WERI-Rb-1 (cell line): Measurements from ENCODE around the gene OR6C2.
"Not testable (repeated sequence)": the region's sequence is repeated elsewhere in the genome, so short reads cannot be mapped to it uniquely, and the experiment has no call there.

ENCODE experiments used
- DNase-seq: peaks from one replicate; pipeline ENCODE4 v3.0.0-alpha.2; 2020
- H3K27ac ChIP-seq: fragments of 250-450 bp; sonication (Bioruptor Pico); 2 replicates; pipeline ENCODE4 v1.5.1; 2020; ENCODE audit warnings: mild to moderate bottlenecking, moderate library complexity
- H3K27me3 ChIP-seq: fragments of 250-450 bp; sonication (Bioruptor Pico); 2 replicates; pipeline ENCODE4 v1.5.1; 2021; ENCODE audit warnings: mild to moderate bottlenecking, low read depth, moderate library complexity; ENCODE audit not compliant: insufficient read depth, severe bottlenecking
- H3K36me3 ChIP-seq: fragments of 250-450 bp; sonication (Bioruptor Pico); 2 replicates; pipeline ENCODE4 v1.5.1; 2020; ENCODE audit warnings: mild to moderate bottlenecking, moderate library complexity
- H3K4me3 ChIP-seq: 2 replicates; pipeline ENCODE4 v1.5.1; 2011; ENCODE audit warnings: low read depth, mild to moderate bottlenecking, control low read depth, low read length
- H3K9me3 ChIP-seq: fragments of 250-450 bp; sonication (Bioruptor Pico); 2 replicates; pipeline ENCODE4 v1.5.1; 2021; ENCODE audit warnings: mild to moderate bottlenecking, moderate library complexity; ENCODE audit not compliant: severe bottlenecking
- CTCF ChIP-seq: IDR thresholded peaks from 2 replicates; pipeline ENCODE4 v1.5.1; 2011; ENCODE audit warnings: low read depth, mild to moderate bottlenecking, control low read depth, inconsistent platforms, low read length

OR6C2 gene

GRCh38 chr12:55443776-55444175 lies at the start of gene OR6C2:
OR6C2 (plus strand) TSS chr12:55444076; CDS start chr12:55452214, 8,138 bp downstream.
- no peak for TF ChIP-seq CTCF
- H3K9me3 ChIP-seq, result no peaks in the 10 kb centered on the region
- H3K27me3 ChIP-seq, result peaks cover 27% of the 10 kb centered on the region
- DNase-seq, result no peak
- no peaks in the 10 kb centered on the region for H3K36me3 ChIP-seq
- H3K4me3 ChIP-seq, result no peak within 1 kb of the TSS
- no peak within 1 kb of the TSS for H3K27ac ChIP-seq

- no peak for TF ChIP-seq CTCF
- Histone ChIP-seq H3K9me3 (no peaks in the 10 kb centered on the region), H3K27me3 (peaks cover 36% of the 10 kb centered on the region), H3K4me3 (no peak overlapping the region), H3K27ac (no peak overlapping the region), H3K36me3 (no peaks in the 10 kb centered on the region)
- DNase-seq, result no peak
Observed at GRCh38 chr12:55396326-55396725, 47.5 kb upstream of the OR6C2 start.

- no peaks in the 10 kb centered on the region for H3K36me3 ChIP-seq
- no peak for DNase-seq
- no peak for TF ChIP-seq CTCF
- no peaks in the 10 kb centered on the region for H3K9me3 ChIP-seq
- H3K27ac ChIP-seq, result no peak within 1 kb of the TSS
- no peak within 1 kb of the TSS for H3K4me3 ChIP-seq
- H3K27me3 ChIP-seq, result peaks cover 24% of the 10 kb centered on the region
Observed at GRCh38 chr12:55400229-55400628, 43.6 kb upstream of the OR6C2 start, which contains the start of gene OR6C65. OR6C65 (plus strand) TSS chr12:55400529; CDS start chr12:55400529, 0 bp downstream.

DNA sequence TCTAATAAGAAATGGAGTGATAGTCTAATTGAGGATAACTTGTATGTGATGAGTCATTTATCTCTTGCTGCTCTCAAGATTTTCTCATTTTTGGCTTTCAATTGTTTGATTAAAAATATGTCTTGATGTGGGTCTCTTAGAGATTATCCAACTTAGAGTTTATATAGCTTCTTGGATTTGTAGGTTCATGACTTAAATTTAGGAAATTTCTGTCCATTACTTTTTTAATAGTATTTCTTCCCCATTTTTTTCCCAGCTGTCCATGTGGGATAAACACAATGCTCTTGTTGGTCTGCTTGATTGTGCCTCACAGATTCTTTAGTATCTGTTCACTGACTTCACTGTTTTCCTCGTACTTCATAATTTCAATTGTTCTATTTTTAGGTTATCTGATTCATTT lies 36.0 kb upstream of the OR6C2 start:
- no peaks in the 10 kb centered on the region for H3K36me3 ChIP-seq
- peaks cover 8% of the 10 kb centered on the region for H3K27me3 ChIP-seq
- H3K4me3 ChIP-seq, result no peak overlapping the region
- no peak for DNase-seq
- no peaks in the 10 kb centered on the region for H3K9me3 ChIP-seq
- no peak for TF ChIP-seq CTCF
- H3K27ac ChIP-seq, result no peak overlapping the region

- DNase-seq, H3K27ac ChIP-seq, H3K36me3 ChIP-seq, H3K9me3 ChIP-seq, H3K4me3 ChIP-seq: not testable (repeated sequence)
- peaks cover 11% of the 10 kb centered on the region for H3K27me3 ChIP-seq
Observed at GRCh38 chr12:55409133-55409532, 34.7 kb upstream of the OR6C2 start.

GRCh38 chr12:55412138-55412537 lies 31.7 kb upstream of the OR6C2 start:
- H3K27ac ChIP-seq, H3K4me3 ChIP-seq, DNase-seq, H3K36me3 ChIP-seq, H3K9me3 ChIP-seq: not testable (repeated sequence)
- H3K27me3 ChIP-seq, result peaks cover 34% of the 10 kb centered on the region

DNA sequence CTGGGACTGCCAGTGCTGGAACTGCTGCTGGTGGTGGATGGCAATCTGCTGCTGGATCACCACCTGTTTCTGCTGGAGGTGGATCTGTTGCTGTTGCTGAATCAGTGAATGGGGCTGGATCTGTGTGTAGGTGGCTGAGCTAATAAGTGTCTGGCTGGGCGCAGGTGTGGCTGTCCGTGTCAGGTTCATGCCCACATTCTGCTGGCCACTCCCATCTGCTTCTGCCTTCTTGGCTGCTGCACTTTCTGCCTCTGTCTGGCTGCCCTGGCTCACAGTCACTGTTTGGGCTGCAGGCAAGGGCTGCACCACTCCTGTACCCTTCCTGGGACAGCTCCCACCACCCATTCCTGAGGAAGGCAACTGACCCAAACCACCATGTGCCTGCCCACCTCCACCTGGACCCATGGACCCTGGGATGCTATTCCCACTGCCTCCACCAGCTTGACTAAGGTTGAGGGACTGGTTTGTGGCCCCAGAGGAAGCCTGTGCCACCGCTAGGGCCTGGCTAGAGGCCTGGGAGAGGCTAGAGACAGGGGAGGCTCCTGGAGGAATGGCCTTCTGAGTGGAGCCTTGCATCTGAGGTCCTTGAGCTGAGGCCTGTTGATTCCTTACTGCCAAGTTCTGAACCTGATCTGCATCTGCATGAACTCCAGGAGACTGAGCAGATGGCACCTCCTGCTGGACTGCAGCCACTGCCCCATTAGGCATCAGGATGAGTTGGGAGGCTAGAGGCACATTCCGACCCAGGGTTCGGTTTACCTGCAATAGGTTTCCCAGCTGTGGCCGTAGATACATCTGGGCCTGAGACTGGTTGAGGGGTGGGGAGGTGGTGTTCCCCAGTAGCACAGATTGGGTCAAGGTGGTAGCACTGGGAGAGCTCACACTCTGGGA lies 30.1 kb upstream of the OR6C2 start:
- DNase-seq, result not testable (repeated sequence)

DNA sequence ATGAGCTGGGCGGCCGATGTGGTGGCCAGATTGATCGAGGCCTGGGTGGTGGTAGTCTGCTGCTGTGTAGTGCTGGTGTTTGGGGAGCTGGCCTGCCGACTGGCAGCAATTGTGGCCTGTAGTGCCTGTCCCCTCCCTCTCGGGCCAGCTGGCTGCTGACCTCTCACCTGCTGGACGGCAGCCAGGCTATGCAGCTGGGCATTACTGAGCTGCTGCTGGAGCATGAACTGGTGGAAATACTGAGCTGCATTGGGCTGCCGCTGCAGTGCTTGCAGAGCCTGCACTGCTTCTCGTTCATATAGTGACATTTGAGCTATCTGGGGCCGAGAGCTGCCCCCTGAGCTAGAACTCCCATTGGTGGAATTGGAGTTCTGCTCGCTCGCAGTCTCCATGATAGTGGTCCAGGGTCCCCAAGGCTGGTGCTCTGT lies 29.5 kb upstream of the OR6C2 start:
- DNase-seq, H3K4me3 ChIP-seq, H3K9me3 ChIP-seq, H3K27ac ChIP-seq, H3K36me3 ChIP-seq: not testable (repeated sequence)
- peaks cover 34% of the 10 kb centered on the region for H3K27me3 ChIP-seq

More for the DNA sequence above, 30.1 kb upstream of the OR6C2 start:
- H3K4me3 ChIP-seq, H3K9me3 ChIP-seq, H3K27ac ChIP-seq, H3K36me3 ChIP-seq: not testable (repeated sequence)
- peaks cover 34% of the 10 kb centered on the region for H3K27me3 ChIP-seq

DNA sequence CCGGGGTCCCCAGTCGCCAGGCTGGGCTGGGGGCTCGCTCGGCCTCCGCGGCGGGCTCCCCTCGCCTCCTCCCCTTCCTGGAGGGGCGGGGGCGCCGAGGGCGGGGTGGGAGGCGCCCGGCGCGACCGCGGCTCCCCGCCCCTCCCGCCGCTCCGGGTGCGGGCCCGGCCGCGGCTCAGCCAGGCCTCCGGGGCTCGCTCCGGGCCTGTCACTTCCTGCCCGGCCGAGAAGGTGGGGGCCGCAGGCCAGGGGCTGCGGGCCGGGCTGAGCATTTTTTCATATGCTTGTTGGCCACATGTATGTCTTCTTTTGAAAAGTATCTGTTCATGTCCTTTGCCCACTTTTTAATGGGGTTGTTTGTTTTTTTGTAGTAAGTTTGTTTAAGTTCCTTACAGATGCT lies 29.0 kb upstream of the OR6C2 start:
- not testable (repeated sequence) for H3K36me3 ChIP-seq, H3K9me3 ChIP-seq, DNase-seq, H3K27ac ChIP-seq, H3K4me3 ChIP-seq
- peaks cover 34% of the 10 kb centered on the region for H3K27me3 ChIP-seq
